ENCODE measurements around the gene TENT5C.

TENT5C gene

DNA sequence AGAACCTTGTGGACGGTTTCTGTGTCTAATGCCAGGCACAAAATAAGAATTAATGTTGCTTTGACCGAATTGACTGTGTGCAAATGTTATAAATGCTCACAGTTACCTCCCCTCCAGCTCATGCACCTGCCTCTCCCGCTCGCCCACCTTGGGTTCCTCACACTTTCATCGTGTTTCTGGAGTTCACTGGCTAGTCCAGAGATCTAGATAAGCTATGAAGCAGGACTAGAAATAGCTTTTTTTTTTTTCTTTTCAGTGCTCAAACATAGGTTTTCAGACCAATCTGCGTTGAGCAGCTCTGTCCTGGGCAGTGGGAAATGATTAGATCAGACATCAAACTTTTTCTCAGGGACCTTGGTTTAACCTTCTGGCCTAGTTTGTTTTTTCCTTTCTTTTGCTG lies 11.1 kb downstream of the TENT5C start:
- Histone ChIP-seq H3K36me3 (no peaks in the 10 kb centered on the region), H3K9me3 (ENCODE audit: severe bottlenecking) (no peaks in the 10 kb centered on the region), H3K27me3 (ENCODE audit: insufficient read depth, low read depth, severe bottlenecking) (no peaks in the 10 kb centered on the region), H3K27ac (no peak overlapping the region), H3K4me3 (ENCODE audit: low read depth, low read length) (no peak overlapping the region)
- no peak for DNase-seq
- TF ChIP-seq, protein P1, sequence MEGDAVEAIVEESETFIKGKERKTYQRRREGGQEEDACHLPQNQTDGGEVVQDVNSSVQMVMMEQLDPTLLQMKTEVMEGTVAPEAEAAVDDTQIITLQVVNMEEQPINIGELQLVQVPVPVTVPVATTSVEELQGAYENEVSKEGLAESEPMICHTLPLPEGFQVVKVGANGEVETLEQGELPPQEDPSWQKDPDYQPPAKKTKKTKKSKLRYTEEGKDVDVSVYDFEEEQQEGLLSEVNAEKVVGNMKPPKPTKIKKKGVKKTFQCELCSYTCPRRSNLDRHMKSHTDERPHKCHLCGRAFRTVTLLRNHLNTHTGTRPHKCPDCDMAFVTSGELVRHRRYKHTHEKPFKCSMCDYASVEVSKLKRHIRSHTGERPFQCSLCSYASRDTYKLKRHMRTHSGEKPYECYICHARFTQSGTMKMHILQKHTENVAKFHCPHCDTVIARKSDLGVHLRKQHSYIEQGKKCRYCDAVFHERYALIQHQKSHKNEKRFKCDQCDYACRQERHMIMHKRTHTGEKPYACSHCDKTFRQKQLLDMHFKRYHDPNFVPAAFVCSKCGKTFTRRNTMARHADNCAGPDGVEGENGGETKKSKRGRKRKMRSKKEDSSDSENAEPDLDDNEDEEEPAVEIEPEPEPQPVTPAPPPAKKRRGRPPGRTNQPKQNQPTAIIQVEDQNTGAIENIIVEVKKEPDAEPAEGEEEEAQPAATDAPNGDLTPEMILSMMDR (IDR thresholded peaks at IDR 0.05; ENCODE audit: low read depth, low read length), result no peak

DNA sequence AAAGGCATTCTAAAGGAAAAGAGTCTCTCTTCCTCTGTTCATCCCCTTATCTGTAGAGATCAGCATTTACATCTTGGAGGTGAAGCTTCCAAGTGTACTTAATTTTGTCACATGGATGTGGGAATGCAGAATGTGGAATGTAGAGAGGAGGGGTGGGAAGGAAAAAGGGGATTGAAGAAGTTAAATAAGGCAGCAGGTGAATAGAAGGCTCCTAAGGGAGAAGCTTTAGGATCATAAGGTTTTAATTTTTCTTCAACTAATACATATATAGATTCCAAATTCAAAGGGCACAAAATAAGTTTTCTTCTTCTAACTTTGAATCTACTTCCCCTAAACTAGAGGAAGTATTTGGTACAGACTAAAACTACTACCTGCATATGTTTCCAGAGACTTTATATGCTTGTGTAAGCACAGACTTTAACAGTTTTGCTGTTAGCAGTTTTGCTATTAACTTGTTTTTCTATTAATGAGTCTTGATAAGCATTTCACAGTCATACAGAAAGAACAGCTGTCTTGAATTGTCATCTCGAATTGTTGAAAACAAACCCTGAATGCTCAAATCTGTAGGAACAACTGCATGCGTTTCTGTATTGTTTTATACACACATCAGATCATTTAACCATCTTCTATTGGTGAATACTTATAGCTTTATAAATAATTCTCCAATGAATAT lies 12.7 kb downstream of the TENT5C start:
- H3K9me3 ChIP-seq (ENCODE audit: severe bottlenecking), result no peaks in the 10 kb centered on the region

DNA sequence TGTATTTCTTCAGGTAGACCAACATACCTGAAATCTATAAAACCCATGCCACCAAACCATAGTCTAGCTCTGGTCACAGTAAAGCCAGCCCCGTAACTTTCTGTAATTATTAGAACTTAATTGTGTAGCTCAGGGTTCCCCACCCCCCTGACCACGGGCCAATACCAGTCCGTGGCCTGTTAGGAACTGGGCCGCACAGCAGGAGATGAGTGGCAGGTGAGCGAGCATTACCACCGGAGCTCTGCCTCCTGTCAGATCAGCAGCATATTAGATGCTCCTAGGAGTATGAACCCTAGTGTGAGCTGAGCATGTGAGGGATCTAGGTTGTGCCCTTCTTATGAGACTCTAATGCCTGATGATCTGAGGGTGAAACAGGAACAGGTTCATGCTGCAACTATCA lies 14.6 kb downstream of the TENT5C start:
- H3K27me3 ChIP-seq (ENCODE audit: insufficient read depth, low read depth, severe bottlenecking), result no peaks in the 10 kb centered on the region

More for the DNA sequence above, 12.7 kb downstream of the TENT5C start:
- H3K27me3 ChIP-seq (ENCODE audit: insufficient read depth, low read depth, severe bottlenecking), result no peaks in the 10 kb centered on the region
- H3K4me3 ChIP-seq (ENCODE audit: low read depth, low read length), result no peak overlapping the region
- no peak for DNase-seq
- no peaks in the 10 kb centered on the region for H3K36me3 ChIP-seq
- TF ChIP-seq, protein P1 (IDR thresholded peaks at IDR 0.05; ENCODE audit: low read depth, low read length), result no peak
- H3K27ac ChIP-seq, result no peak overlapping the region

DNA sequence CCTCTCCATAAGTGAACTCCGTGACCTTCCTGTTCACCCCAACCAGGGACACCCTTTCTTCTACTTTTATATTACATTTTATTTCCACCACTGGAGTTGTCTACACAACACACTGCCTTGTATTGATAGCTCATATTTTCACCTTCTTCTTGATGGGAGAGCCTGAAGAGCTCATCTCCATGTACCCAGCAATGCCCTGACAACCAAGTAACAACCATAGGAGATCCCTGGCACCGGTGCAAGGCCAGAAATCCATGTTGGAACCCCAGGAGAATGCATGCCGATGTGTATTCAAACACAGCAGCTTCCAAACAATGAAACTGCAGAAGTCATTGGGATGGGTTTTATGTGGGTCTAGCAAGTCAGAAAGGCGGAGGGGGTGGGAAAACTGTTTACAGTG lies 15.5 kb downstream of the TENT5C start:
- H3K27ac ChIP-seq, result no peak overlapping the region
- no peaks in the 10 kb centered on the region for H3K36me3 ChIP-seq

More for the DNA sequence above, 14.6 kb downstream of the TENT5C start:
- Histone ChIP-seq H3K4me3 (ENCODE audit: low read depth, low read length) (no peak overlapping the region), H3K9me3 (ENCODE audit: severe bottlenecking) (no peaks in the 10 kb centered on the region), H3K36me3 (no peaks in the 10 kb centered on the region), H3K27ac (no peak overlapping the region)
- DNase-seq, result no peak
- TF ChIP-seq, protein P1 (IDR thresholded peaks at IDR 0.05; ENCODE audit: low read depth, low read length), result no peak

DNA sequence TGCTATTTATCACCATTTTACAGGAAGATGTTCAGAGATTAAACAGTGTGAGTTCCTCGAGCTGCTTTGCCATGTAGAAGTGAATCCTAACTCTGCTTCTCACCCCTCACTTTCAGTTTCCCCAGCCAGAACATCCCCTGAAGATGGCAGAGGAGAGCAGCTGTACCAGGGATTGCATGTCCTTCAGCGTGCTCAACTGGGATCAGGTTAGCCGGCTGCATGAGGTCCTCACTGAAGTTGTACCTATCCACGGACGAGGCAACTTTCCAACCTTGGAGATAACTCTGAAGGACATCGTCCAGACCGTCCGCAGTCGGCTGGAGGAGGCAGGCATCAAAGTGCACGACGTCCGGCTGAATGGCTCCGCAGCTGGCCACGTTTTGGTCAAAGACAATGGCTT lies 16.9 kb downstream of the TENT5C start:
- Histone ChIP-seq H3K27ac (no peak overlapping the region), H3K4me3 (ENCODE audit: low read depth, low read length) (no peak overlapping the region), H3K9me3 (ENCODE audit: severe bottlenecking) (no peaks in the 10 kb centered on the region), H3K36me3 (no peaks in the 10 kb centered on the region), H3K27me3 (ENCODE audit: insufficient read depth, low read depth, severe bottlenecking) (no peaks in the 10 kb centered on the region)
- no peak for DNase-seq
- TF ChIP-seq, protein P1 (IDR thresholded peaks at IDR 0.05; ENCODE audit: low read depth, low read length), result no peak

More for the DNA sequence above, 15.5 kb downstream of the TENT5C start:
- TF ChIP-seq, protein P1 (IDR thresholded peaks at IDR 0.05; ENCODE audit: low read depth, low read length), result no peak
- no peaks in the 10 kb centered on the region for H3K27me3 ChIP-seq (ENCODE audit: insufficient read depth, low read depth, severe bottlenecking)
- no peak overlapping the region for H3K4me3 ChIP-seq (ENCODE audit: low read depth, low read length)
- H3K9me3 ChIP-seq (ENCODE audit: severe bottlenecking), result no peaks in the 10 kb centered on the region
- DNase-seq, result no peak

DNA sequence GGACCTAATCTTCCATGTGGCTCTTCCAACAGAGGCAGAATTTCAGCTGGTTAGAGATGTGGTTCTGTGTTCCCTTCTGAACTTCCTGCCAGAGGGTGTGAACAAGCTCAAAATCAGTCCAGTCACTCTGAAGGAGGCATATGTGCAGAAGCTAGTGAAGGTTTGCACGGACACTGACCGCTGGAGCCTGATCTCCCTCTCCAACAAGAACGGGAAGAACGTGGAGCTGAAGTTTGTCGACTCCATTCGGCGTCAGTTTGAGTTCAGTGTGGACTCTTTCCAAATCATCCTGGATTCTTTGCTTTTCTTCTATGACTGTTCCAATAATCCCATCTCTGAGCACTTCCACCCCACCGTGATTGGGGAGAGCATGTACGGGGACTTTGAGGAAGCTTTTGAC lies 17.3 kb downstream of the TENT5C start:
- Histone ChIP-seq H3K27me3 (ENCODE audit: insufficient read depth, low read depth, severe bottlenecking) (no peaks in the 10 kb centered on the region), H3K4me3 (ENCODE audit: low read depth, low read length) (no peak overlapping the region), H3K27ac (no peak overlapping the region), H3K36me3 (no peaks in the 10 kb centered on the region), H3K9me3 (ENCODE audit: severe bottlenecking) (no peaks in the 10 kb centered on the region)
- no peak for DNase-seq
- TF ChIP-seq, protein P1 (IDR thresholded peaks at IDR 0.05; ENCODE audit: low read depth, low read length), result no peak

Data from WERI-Rb-1 (cell line).